Stimulated activated CD8-positive, alpha-beta memory T cell treated with anti-CD3 and anti-CD28 coated beads, Interleukin-2, amount 100 ng/mL, for 1 hour (primary cell): ENCODE measurements around the gene RAD51AP1.

ENCODE experiments used
- DNase-seq, 2 donors: peaks; one replicate each; pipeline ENCODE4 v3.0.0-alpha.2; 2020; ENCODE audit warnings: low read depth in 2 of 2

The RAD51AP1 gene

DNA sequence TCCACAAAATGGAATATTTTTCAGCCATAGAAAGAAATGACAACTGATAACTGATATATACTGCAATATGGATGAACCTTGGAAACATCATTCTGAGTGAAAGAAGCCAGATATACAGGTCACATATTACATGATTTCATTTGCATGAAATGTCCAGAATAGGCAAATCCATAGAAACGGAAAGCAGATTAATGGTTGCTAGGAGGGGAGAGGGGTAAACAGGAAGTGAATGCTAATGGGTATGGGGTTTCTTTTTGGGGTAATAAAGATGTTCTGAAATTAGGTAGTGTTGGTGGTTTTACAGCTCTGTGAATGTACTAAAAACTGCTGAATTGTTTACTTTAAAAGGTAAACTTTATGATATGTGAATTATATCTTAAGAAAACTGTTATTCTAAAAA lies 6.5 kb downstream of the RAD51AP1 start:
- DNase-seq, result no peak

DNA sequence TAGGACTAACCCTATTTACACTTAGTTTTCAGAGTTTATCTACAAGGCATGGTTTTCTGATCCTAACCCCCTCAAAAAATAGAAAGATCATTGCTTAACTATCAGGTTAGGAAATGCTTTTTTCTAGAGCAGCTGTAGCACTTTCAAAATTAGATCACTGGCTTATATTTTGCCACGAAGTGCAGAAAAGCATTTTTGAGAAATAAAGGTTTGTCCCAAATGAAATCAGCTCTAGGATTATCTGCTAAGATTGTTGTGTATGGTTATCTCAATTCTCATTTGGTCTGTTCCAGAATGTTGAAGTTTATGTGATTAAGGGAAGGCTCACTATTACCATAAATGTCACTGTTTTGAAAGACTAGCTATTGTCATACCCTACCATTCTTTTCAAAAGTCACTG lies 13.5 kb downstream of the RAD51AP1 start:
- no peak for DNase-seq

GRCh38 chr12:4553943-4554342 lies 15.3 kb downstream of the RAD51AP1 start:
- no peak for DNase-seq

GRCh38 chr12:4555804-4556203 lies 17.1 kb downstream of the RAD51AP1 start:
- DNase-seq, result no peak

DNA sequence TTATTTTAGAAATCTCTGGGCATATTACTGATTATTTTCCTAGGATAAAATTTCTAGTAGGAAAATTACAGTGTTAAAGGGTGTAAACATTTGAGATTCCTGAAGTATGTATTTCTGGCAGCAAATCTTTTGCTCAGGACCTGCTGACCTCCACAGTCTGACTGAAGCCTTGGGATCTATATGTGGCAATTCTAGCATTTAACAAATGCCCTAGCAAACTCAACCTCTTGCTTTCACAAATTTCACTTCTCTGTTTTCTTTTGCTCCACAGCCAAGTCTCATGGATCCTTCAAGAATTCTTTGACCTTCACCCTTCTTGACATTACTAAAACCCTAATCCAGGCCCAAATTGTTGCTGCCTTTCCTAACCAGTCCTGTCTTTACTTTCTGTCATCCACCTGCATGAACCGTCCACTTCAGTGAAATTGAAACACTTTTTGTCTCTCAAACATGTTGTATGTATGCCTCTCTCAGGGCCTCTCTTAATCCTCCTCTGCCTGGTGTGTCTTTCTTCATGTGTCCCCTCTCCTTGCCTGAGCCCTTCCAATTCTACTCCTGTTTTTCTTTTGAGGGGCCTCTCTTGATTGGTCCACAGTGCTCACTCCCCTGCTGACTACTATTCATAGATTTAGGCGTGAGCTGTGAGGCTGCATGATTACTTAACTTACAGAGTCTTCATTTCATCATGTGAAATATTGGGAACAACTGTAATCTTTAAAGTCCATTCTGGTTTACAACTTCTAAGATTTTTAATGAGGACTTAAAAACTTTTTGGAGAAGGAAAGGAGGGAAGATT lies 18.2 kb downstream of the RAD51AP1 start:
- DNase-seq, result no peak

- DNase-seq, result no peak
Measured at GRCh38 chr12:4557586-4557985, 18.9 kb downstream of the RAD51AP1 start.

DNA sequence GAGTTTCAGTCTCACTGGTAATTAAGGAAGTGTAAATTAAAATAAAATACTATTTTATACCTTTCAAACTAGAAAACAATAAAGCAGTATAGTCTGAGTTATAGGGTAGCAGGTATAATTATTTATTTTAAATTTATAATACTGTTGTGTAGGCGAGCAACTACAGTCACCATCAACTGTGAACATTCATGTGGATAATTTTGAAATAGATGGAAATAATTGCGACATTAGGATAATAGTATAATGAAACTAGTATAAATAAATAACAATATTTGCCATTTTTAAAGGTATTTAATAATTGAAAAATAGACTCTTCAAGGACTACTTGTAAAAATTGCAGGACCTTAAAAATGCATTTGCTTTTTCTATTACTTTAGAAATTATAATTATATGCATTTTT lies 19.5 kb downstream of the RAD51AP1 start:
- no peak for DNase-seq

DNA sequence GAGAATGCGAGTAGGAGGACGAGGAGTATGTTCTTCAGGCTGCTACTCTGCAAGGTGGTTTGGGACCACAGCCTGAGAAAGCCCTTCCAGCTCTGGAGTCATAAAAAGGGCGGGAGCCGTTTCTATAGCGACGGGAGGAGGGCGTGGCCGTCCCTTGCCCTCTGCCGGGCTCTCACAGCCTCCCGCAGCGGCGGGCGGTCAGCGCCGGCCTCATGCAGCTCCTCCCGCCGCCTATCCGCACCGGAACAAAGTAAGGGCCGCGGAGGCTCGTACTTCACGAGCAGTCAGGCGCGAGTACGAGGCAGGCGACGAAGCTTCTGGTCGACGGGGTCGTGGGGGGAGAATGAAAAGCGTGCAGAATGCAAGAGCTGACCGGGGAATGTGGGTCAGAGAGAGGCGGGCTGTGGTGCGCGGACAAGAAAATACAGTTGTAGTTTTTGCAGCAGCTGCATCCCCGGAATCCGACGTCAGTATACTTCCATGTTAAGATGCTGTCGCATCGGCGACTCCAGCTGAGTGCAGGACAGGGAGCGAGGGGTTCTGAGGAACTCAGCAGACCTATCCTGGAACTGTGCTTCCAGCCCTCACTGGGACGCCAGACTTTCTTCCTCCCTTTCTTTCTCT lies 23.5 kb downstream of the RAD51AP1 start, which contains the start of gene DYRK4:
TSS of gene DYRK4 (plus strand) at position 175 of the 624 bp plus-strand sequence. CDS start at position 213, 38 bp downstream.
- DNase-seq, result no peak

- DNase-seq, result no peak
Measured at GRCh38 chr12:4563336-4563735, 24.6 kb downstream of the RAD51AP1 start.

GRCh38 chr12:4564818-4565217 lies 26.1 kb downstream of the RAD51AP1 start:
- DNase-seq, result no peak

GRCh38 chr12:4566474-4566873 lies 27.8 kb downstream of the RAD51AP1 start:
- no peak for DNase-seq

DNA sequence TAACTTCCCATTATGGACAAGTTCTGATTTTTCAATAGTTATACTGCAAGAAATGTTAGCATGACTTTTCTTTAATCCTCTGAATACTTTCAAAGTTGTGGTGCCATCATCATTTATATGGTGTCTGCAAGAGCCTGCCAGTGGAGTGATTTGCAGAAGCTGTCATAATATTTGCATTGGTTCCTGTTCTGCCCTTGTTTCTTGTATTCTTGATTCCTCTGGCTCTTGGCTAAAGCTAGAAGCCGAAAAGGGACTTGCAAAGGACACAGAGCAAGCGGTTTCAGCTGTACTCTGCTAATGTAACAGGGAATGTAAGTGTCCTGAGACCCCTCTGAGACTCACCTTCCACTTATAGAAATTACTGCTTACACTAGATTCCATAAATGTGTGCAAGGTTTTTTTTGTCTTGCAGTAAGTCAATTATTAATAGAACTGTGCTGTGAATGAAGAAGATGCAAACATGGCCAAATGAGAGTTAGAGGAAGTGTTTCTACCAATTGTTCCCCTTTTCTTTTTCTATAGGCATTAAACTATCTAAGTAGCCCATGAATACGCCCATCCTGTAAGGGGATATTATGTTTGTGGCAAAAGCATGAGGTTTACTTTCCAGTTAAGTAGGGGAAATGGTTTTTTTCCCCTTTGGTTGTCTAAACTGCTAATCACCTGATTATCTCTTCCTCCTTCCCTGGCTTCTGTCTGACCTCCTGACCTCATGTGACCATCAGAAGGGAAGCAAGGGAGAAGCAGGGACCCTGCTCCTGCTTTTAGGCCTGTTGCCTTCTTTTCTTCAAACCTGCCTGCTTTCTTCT lies 28.6 kb downstream of the RAD51AP1 start:
- no peak for DNase-seq

GRCh38 chr12:4569261-4569660 lies 30.6 kb downstream of the RAD51AP1 start:
- no peak for DNase-seq

DNA sequence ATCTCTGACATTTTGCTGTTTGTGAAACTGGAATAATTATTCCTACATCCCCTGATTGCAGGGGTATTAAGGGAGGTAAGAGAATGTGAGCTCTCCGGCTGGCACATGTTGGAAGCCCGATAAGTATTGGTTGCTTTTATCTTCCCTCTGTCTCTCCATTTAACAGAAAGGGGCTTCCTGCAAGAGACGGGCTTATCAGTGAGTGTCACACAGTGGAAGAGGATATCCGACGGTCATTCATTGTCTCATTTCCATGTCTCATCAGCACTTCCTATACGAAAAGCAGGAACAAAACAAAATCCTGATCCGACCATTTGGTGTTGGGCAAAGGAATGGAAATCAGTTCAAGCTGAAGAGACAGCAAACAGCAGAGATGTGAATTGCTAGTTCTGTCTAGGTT lies 34.0 kb downstream of the RAD51AP1 start:
- no peak for DNase-seq

DNA sequence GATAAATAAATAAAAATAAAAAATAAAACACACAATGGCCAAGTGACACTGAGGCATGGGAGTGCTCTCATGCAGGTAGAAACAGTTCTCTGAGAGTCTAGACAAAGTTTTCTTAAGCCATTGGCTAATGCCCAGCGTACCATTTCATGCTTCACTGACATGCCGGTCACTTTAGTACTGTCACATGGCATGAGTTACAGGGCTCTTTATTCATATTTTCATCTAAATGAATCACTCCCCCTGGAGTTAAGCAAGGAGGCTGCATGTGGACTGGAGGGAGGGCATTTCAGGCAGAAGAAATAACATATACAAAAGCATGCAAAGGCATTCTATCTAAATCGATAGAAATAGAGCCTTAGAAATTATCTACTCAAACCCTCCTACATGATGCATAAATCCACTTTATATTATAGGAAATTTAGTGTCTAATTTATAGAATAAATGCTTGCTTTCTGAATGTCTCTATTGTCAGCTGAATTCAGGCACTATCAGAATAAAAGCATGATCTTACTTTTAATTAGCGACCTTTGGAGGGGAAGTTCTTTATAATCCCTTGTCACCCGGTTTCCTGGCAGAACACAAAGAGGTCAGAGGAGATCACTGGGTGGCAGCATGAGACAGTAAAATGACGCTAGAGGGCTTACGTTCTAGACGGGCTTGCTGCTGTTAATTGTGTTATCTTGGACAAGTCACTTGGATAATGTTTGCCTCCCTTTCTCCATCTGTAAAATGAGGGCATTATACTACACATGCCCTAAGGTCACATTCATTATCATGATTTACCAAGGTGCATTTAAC lies 40.8 kb downstream of the RAD51AP1 start:
- no peak for DNase-seq

- DNase-seq, result no peak
Measured at GRCh38 chr12:4580281-4580688, 41.6 kb downstream of the RAD51AP1 start.

GRCh38 chr12:4584281-4584680 lies 45.6 kb downstream of the RAD51AP1 start:
- no peak for DNase-seq

DNA sequence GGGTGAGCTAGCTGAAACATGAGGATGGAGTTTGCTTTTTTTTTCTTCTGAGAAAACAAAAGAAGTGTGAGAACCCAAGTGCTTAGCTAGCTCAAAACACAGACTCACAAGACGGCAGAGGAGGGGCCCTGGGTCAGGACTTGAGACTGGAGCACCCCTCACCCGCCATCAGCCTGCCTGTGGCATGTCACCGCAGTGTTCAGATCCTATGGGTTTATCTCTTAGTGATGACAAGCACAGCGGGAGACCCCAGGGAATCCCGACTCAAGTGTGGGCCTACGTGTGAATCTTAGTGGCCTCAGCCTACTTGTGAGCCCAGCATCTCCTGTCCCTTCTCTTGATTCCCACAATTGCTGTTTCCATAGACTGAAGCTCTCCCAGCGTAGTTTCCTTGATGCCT lies 46.2 kb downstream of the RAD51AP1 start:
- DNase-seq, result no peak

- no peak for DNase-seq
Measured at GRCh38 chr12:4586500-4586899, 47.8 kb downstream of the RAD51AP1 start.

GRCh38 chr12:4587108-4587507 lies 48.4 kb downstream of the RAD51AP1 start:
- DNase-seq, result no peak

DNA sequence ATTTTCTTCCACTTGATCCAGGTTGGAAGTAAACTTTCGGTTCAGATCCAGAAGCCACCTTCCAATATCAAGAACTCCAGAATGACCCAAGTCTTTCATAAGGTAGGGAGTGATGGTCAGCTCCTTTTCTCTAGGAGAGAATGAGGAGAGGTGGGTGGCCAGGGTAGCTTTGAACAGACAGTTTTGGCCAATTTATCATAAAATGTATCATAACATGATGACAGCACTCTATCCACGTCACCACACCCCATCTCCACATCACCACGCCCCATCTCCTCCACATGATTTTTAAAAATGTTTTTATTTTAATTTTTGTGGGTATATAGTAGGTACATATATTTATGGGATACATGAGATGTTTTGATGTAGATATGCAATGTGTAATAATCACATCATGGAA lies 50.2 kb downstream of the RAD51AP1 start:
- DNase-seq, result no peak

DNA sequence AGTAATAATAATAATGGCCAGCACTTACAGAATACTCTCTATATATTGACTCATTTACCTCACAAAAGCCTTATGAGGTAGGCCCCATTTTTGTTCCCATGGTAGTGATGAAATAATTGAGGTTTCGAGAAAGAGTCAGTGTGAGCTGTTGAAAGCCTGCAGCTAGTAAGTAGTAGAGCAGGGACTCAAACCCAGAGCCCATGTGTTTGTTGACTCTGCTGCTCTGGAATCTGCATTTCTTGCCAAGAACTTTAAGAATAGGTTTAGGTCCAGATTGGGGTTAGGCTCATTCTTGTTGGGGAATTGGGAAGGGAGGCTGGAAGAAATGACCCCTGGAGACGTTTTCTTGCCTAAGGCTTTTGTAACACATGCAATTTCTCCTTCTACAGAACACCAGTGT lies 51.3 kb downstream of the RAD51AP1 start:
- no peak for DNase-seq
